WTC11 (cell line): ENCODE measurements around the gene SSRP1. TPM values are rescaled to one million over a fixed set of nuclear protein-coding genes. Genes with fewer than 3 reads are reported as not detected.

Experiments
- ATAC-seq: fragments of 200-7000 bp; cut with Tn5 transposase; 2 replicates; pipeline ENCODE4 v1.10.0; 2021; ENCODE audit warnings: mild to moderate bottlenecking, moderate library complexity
- CTCF ChIA-PET: fragments of 300-600 bp; sonication (Branson Sonifier 250); formaldehyde crosslinking; loops from one replicate; lab custom pipeline; 2021; ENCODE audit warnings: antibody characterized with exemption; lab: Charles Lee
- POLR2A ChIA-PET: fragments of 350-600 bp; sonication (Branson Sonifier 250); formaldehyde crosslinking; loops from one replicate; lab custom pipeline; 2021; ENCODE audit warnings: antibody characterized with exemption; lab: Charles Lee
- DNase-seq: peaks from one replicate; pipeline ENCODE4 v3.0.0; 2021; ENCODE audit warnings: low spot score
- H3K27ac Mint-ChIP-seq: 2 replicates; pipeline ENCODE4 v1.8.0; 2021; ENCODE audit warnings: mixed read lengths
- H3K27me3 Mint-ChIP-seq: 2 replicates; pipeline ENCODE4 v1.8.0; 2021; ENCODE audit warnings: low read depth, mild to moderate bottlenecking, moderate library complexity, mixed read lengths
- H3K36me3 Mint-ChIP-seq: 2 replicates; pipeline ENCODE4 v1.8.0; 2021; ENCODE audit warnings: mixed read lengths
- H3K4me1 Mint-ChIP-seq: 2 replicates; pipeline ENCODE4 v1.8.0; 2022; ENCODE audit warnings: mixed read lengths
- H3K4me3 Mint-ChIP-seq: 2 replicates; pipeline ENCODE4 v1.8.0; 2021; ENCODE audit warnings: mild to moderate bottlenecking, moderate library complexity, mixed read lengths
- H3K9me3 Mint-ChIP-seq: 2 replicates; pipeline ENCODE4 v1.8.0; 2021; ENCODE audit warnings: mixed read lengths
- ARID4B ChIP-seq: sonication (generic); formaldehyde crosslinking; IDR thresholded peaks from 2 replicates; pipeline ENCODE4 v1.8.0; 2023; ENCODE audit warnings: missing genetic modification reagents, mild to moderate bottlenecking, borderline replicate concordance
- ATF2 ChIP-seq: sonication (generic); formaldehyde crosslinking; IDR thresholded peaks from 2 replicates; pipeline ENCODE4 v1.8.1; 2022; ENCODE audit warnings: low read depth, missing genetic modification reagents, borderline replicate concordance
- CREM ChIP-seq: sonication (generic); formaldehyde crosslinking; IDR thresholded peaks from 2 replicates; pipeline ENCODE4 v1.8.1; 2022; ENCODE audit warnings: mild to moderate bottlenecking, missing genetic modification reagents, moderate library complexity
- E2F1 ChIP-seq: sonication (generic); formaldehyde crosslinking; IDR thresholded peaks from 2 replicates; pipeline ENCODE4 v1.8.0; 2022; ENCODE audit warnings: mild to moderate bottlenecking, missing genetic modification reagents
- FOXP1 ChIP-seq: sonication (generic); formaldehyde crosslinking; IDR thresholded peaks from 2 replicates; pipeline ENCODE4 v1.8.0; 2022; ENCODE audit warnings: missing genetic modification reagents, mild to moderate bottlenecking, moderate library complexity, borderline replicate concordance
- GTF2I ChIP-seq: fragments of 250-450 bp; sonication (Bioruptor Pico); conservative IDR thresholded peaks from 2 replicates; pipeline ENCODE4 v1.4.0; 2021; ENCODE audit warnings: mild to moderate bottlenecking
- HMGXB4 ChIP-seq: sonication (generic); formaldehyde crosslinking; IDR thresholded peaks from 2 replicates; pipeline ENCODE4 v1.8.1; 2023; ENCODE audit warnings: mild to moderate bottlenecking, moderate library complexity, missing genetic modification reagents
- JUN ChIP-seq: sonication (generic); formaldehyde crosslinking; IDR thresholded peaks from 2 replicates; pipeline ENCODE4 v1.8.0; 2023; ENCODE audit warnings: mild to moderate bottlenecking, missing genetic modification reagents
- MXD4 ChIP-seq: fragments of 250-450 bp; sonication (Bioruptor Pico); IDR thresholded peaks from 2 replicates; pipeline ENCODE4 v1.8.0; 2021; ENCODE audit warnings: mild to moderate bottlenecking, moderate library complexity, borderline replicate concordance
- NFE2L1 ChIP-seq: sonication (generic); formaldehyde crosslinking; IDR thresholded peaks from 2 replicates; pipeline ENCODE4 v1.8.1; 2023; ENCODE audit warnings: missing genetic modification reagents
- RORB ChIP-seq: fragments of 250-450 bp; sonication (Bioruptor Pico); IDR thresholded peaks from 2 replicates; pipeline ENCODE4 v1.9.0; 2021; ENCODE audit warnings: mild to moderate bottlenecking
- TCF7 ChIP-seq: sonication (generic); formaldehyde crosslinking; IDR thresholded peaks from 2 replicates; pipeline ENCODE4 v1.8.0; 2022; ENCODE audit warnings: mild to moderate bottlenecking, low read depth, missing genetic modification reagents, moderate library complexity
- TEAD4 ChIP-seq: sonication (generic); formaldehyde crosslinking; IDR thresholded peaks from 2 replicates; pipeline ENCODE4 v1.8.0; 2022; ENCODE audit warnings: mild to moderate bottlenecking, missing genetic modification reagents
- TP53 ChIP-seq: sonication (generic); formaldehyde crosslinking; IDR thresholded peaks from 2 replicates; pipeline ENCODE4 v1.8.1; 2023; ENCODE audit warnings: mild to moderate bottlenecking, missing genetic modification reagents
- ZNF138 ChIP-seq: sonication (generic); formaldehyde crosslinking; conservative IDR thresholded peaks from 2 replicates; pipeline ENCODE4 v1.8.1; 2022; ENCODE audit warnings: mild to moderate bottlenecking, moderate library complexity, missing genetic modification reagents
- ZNF532 ChIP-seq: fragments of 250-450 bp; sonication (Bioruptor Pico); IDR thresholded peaks from 2 replicates; pipeline ENCODE4 v1.9.0; 2021; ENCODE audit warnings: mild to moderate bottlenecking, borderline replicate concordance
- total RNA-seq: library from RNA; stranded (reverse); gene quantifications from 3 replicates; pipeline ENCODE4 v1.2.3, GENCODE V29; 2021

Gene SSRP1
- total RNA-seq, 1 experiment from 2014 or later: 228 TPM

GRCh38 chr11:57348636-57349313 is 13.1 kb upstream of the SSRP1 start (continued):
- TF ChIP-seq ZNF532 (CRISPR knock-in tag) (no peak), FOXP1 (CRISPR knock-in tag) (no peak), TCF7 (CRISPR knock-in tag) (no peak), GTF2I (no peak), HMGXB4 (CRISPR knock-in tag) (no peak)

- no peak for DNase-seq
- H3K27ac Mint-ChIP-seq: no peak overlapping the region
- no peak overlapping the region for H3K4me3 Mint-ChIP-seq
- TF ChIP-seq CREM (CRISPR knock-in tag) (no peak), TP53 (CRISPR knock-in tag) (no peak), RORB (CRISPR knock-in tag) (no peak), E2F1 (CRISPR knock-in tag) (no peak), NFE2L1 (CRISPR knock-in tag) (no peak), ZNF532 (CRISPR knock-in tag) (no peak), TEAD4 (CRISPR knock-in tag) (no peak), ZNF138 (CRISPR knock-in tag) (no peak), JUN (CRISPR knock-in tag) (no peak), MXD4 (CRISPR knock-in tag) (no peak), ATF2 (CRISPR knock-in tag) (no peak), ARID4B (CRISPR knock-in tag) (no peak), FOXP1 (CRISPR knock-in tag) (no peak)
- H3K27me3 Mint-ChIP-seq: peaks cover 11% of the 10 kb centered on the region; the same call in 1 of the 2 replicates
- ChIA-PET CTCF (interaction anchor here (0.6 to 2.8 kb wide), 6 partner anchors 10 to 179 kb away, joined by 3 to 13 read pairs (median 4); no protein-coding TSS in a partner anchor), POLR2A (no interaction called here)
- H3K9me3 Mint-ChIP-seq: peaks cover 6% of the 10 kb centered on the region; the same call in 1 of the 2 replicates
- H3K4me1 Mint-ChIP-seq: peaks cover 26% of the 10 kb centered on the region
- H3K36me3 Mint-ChIP-seq: no peaks in the 10 kb centered on the region
- no peak for ATAC-seq
These were observed 12.4 kb upstream of the SSRP1 start for GRCh38 chr11:57348052-57348451.
